Astrocyte (in vitro differentiated cells and primary cell): ENCODE measurements around the gene KCNA5. TPM values are rescaled to one million over a fixed set of nuclear protein-coding genes. Genes with fewer than 3 reads are reported as not detected.

Source experiments
- DNase-seq: peaks from one replicate; pipeline ENCODE4 v3.0.0-alpha.2; 2010; ENCODE audit warnings: low read depth
- FAIRE-seq: peaks from 2 replicates; lab custom pipeline; 2011; peaks lifted over from hg19 to GRCh38; lab: Jason Lieb, UNC
- H2AFZ ChIP-seq: 2 replicates; pipeline ENCODE4 v1.6.0; 2012; ENCODE audit warnings: low read depth, low read length, inconsistent platforms
- H3K27ac ChIP-seq: 2 replicates; pipeline ENCODE4 v1.5.1; 2011; ENCODE audit warnings: low read depth, low read length, inconsistent platforms
- H3K27me3 ChIP-seq: 2 replicates; pipeline ENCODE4 v1.6.0; 2011; ENCODE audit warnings: low read length, inconsistent platforms; ENCODE audit not compliant: insufficient read depth
- H3K36me3 ChIP-seq: 2 replicates; pipeline ENCODE4 v1.5.1; 2011; ENCODE audit warnings: low read length, inconsistent platforms; ENCODE audit not compliant: insufficient read depth
- H3K4me1 ChIP-seq: 2 replicates; pipeline ENCODE4 v1.5.1; 2011; ENCODE audit warnings: low read length, inconsistent platforms; ENCODE audit not compliant: insufficient read depth
- H3K4me2 ChIP-seq: 2 replicates; pipeline ENCODE4 v1.6.0; 2012; ENCODE audit warnings: low read length, inconsistent platforms
- H3K4me3 ChIP-seq: 2 replicates; pipeline ENCODE4 v1.5.1; 2011; ENCODE audit warnings: low read depth, mild to moderate bottlenecking, low read length, inconsistent platforms; ENCODE audit not compliant: insufficient read depth
- H3K79me2 ChIP-seq: 2 replicates; pipeline ENCODE4 v1.6.0; 2012; ENCODE audit warnings: mild to moderate bottlenecking, low read length, inconsistent platforms; ENCODE audit not compliant: insufficient read depth
- H3K9ac ChIP-seq: 2 replicates; pipeline ENCODE4 v1.6.0; 2012; ENCODE audit warnings: mild to moderate bottlenecking, low read length, inconsistent platforms
- H3K9me3 ChIP-seq: 2 replicates; pipeline ENCODE4 v1.5.1; 2012; ENCODE audit warnings: low read depth, mild to moderate bottlenecking, low read length, inconsistent platforms; ENCODE audit not compliant: insufficient read depth
- H4K20me1 ChIP-seq: 2 replicates; pipeline ENCODE4 v1.6.0; 2012; ENCODE audit warnings: low read length, inconsistent platforms; ENCODE audit not compliant: insufficient read depth
- H3K27ac Mint-ChIP-seq: one replicate; pipeline ENCODE4 v1.8.0; 2021; ENCODE audit warnings: mild to moderate bottlenecking, mixed read lengths; ENCODE audit not compliant: unreplicated experiment
- H3K27me3 Mint-ChIP-seq: one replicate; pipeline ENCODE4 v1.8.0; 2021; ENCODE audit warnings: low read depth, mixed read lengths; ENCODE audit not compliant: unreplicated experiment
- H3K36me3 Mint-ChIP-seq: one replicate; pipeline ENCODE4 v1.8.0; 2021; ENCODE audit warnings: low read depth, mixed read lengths; ENCODE audit not compliant: unreplicated experiment
- H3K4me1 Mint-ChIP-seq: one replicate; pipeline ENCODE4 v1.8.0; 2021; ENCODE audit warnings: low read depth, mixed read lengths; ENCODE audit not compliant: unreplicated experiment
- H3K4me3 Mint-ChIP-seq: one replicate; pipeline ENCODE4 v1.8.0; 2021; ENCODE audit warnings: mild to moderate bottlenecking, moderate library complexity, mixed read lengths; ENCODE audit not compliant: unreplicated experiment
- H3K9me3 Mint-ChIP-seq: one replicate; pipeline ENCODE4 v1.8.0; 2021; ENCODE audit warnings: mild to moderate bottlenecking, mixed read lengths; ENCODE audit not compliant: unreplicated experiment
- EZH2 ChIP-seq: IDR thresholded peaks from 2 replicates; pipeline ENCODE4 v1.6.1; 2012; ENCODE audit warnings: mild to moderate bottlenecking, low read length, inconsistent platforms; ENCODE audit not compliant: insufficient read depth
- total RNA-seq: library from RNA; stranded (reverse); gene quantifications from 2 replicates; pipeline ENCODE4 v1.2.1, GENCODE V29; 2021
- TF ChIP-seq, protein P1 (sequence below): IDR thresholded peaks from 2 replicates; pipeline ENCODE4 v1.5.1; 2011; ENCODE audit warnings: low read depth, mild to moderate bottlenecking, inconsistent platforms, low read length, moderate library complexity; ENCODE audit not compliant: insufficient read depth

Gene KCNA5
- total RNA-seq, 1 donor from 2014 or later, result not detected

DNA sequence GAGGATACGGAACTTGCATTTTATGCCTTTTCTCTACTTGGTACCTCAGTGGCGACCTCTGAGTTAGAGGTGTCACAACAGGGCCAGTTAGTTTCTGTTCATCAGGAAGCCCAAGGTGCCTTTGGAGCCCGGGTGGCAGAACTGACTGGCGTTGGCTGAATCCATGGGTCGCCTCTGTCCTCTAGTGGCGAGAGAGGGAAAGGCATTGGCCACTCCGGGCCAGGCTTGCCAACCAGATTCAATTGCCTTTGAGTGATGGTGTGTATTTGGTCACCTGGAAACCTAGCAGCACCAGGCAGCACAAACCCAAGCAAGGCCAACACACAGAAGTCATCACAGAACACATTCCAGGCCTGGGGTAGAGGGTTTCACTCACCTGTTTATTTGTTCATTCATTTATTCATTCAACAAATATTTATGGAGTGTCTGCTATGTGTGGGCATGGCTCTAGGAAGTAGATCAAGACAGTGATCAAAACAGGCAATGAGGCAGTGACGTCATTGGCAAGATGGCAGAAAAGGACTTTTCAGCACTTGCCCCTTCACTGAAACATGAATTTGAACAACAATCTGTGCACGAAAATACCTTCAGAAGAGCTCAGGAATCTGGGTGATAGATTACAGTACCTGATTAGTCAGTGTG is 40.5 kb upstream of the KCNA5 start:
- H3K4me3 Mint-ChIP-seq, result no peak overlapping the region
- no peaks in the 10 kb centered on the region for H3K36me3 Mint-ChIP-seq
- H3K9ac ChIP-seq, result no peak overlapping the region
- no peaks in the 10 kb centered on the region for H3K79me2 ChIP-seq
- H3K27ac Mint-ChIP-seq, result no peak overlapping the region
- FAIRE-seq (peak; percentile 13), DNase-seq (peak; percentile 12)
- peaks cover 4% of the 10 kb centered on the region for H3K4me1 ChIP-seq
- no peaks in the 10 kb centered on the region for H3K9me3 ChIP-seq
- H3K4me2 ChIP-seq, result no peak overlapping the region
- H3K9me3 Mint-ChIP-seq, result no peaks in the 10 kb centered on the region
- peaks cover 2% of the 10 kb centered on the region for H3K4me1 Mint-ChIP-seq
- H3K27me3 ChIP-seq, result no peaks in the 10 kb centered on the region
- TF ChIP-seq EZH2, result no peak
- TF ChIP-seq, protein P1, sequence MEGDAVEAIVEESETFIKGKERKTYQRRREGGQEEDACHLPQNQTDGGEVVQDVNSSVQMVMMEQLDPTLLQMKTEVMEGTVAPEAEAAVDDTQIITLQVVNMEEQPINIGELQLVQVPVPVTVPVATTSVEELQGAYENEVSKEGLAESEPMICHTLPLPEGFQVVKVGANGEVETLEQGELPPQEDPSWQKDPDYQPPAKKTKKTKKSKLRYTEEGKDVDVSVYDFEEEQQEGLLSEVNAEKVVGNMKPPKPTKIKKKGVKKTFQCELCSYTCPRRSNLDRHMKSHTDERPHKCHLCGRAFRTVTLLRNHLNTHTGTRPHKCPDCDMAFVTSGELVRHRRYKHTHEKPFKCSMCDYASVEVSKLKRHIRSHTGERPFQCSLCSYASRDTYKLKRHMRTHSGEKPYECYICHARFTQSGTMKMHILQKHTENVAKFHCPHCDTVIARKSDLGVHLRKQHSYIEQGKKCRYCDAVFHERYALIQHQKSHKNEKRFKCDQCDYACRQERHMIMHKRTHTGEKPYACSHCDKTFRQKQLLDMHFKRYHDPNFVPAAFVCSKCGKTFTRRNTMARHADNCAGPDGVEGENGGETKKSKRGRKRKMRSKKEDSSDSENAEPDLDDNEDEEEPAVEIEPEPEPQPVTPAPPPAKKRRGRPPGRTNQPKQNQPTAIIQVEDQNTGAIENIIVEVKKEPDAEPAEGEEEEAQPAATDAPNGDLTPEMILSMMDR, result peak; percentile 98
- H3K36me3 ChIP-seq, result no peaks in the 10 kb centered on the region
- peaks cover 34% of the 10 kb centered on the region for H3K27me3 Mint-ChIP-seq
- H2AFZ ChIP-seq, result no peak overlapping the region
- no peak overlapping the region for H3K4me3 ChIP-seq
- H3K27ac ChIP-seq, result no peak overlapping the region
- H4K20me1 ChIP-seq, result no peaks in the 10 kb centered on the region

DNA sequence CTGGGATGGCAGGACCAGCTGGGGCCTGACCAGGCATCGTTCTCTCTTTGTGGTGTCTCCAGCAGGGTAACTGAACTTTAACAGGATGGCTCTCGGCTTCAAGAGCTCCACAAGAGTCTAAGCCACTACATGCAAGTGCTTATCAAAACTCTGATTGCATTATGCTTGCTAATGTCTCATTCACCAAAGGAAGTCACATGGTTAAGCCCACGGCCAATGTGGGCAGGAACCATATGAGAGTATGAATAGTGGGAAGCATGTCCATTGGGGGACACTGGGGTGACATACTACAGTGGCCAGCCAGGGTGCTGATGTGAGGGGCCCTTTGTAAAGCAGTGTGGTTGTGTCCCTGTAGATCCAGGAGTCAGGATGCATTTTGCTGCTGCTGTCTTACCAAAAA is 35.0 kb upstream of the KCNA5 start:
- Mint-ChIP-seq H3K36me3 (no peaks in the 10 kb centered on the region), H3K4me1 (peaks cover 7% of the 10 kb centered on the region), H3K9me3 (no peaks in the 10 kb centered on the region), H3K4me3 (no peak overlapping the region), H3K27me3 (peaks cover 24% of the 10 kb centered on the region), H3K27ac (no peak overlapping the region)
- no peaks in the 10 kb centered on the region for H3K36me3 ChIP-seq
- H3K27ac ChIP-seq, result no peak overlapping the region
- no peaks in the 10 kb centered on the region for H4K20me1 ChIP-seq
- no peaks in the 10 kb centered on the region for H3K79me2 ChIP-seq
- TF ChIP-seq, protein P1, result no peak
- no peak for TF ChIP-seq EZH2
- no peaks in the 10 kb centered on the region for H3K9me3 ChIP-seq
- no peak overlapping the region for H3K4me2 ChIP-seq
- H3K27me3 ChIP-seq, result no peaks in the 10 kb centered on the region
- DNase-seq (no peak), FAIRE-seq (no peak)
- H2AFZ ChIP-seq, result no peak overlapping the region
- H3K4me3 ChIP-seq, result no peak overlapping the region
- H3K9ac ChIP-seq, result no peak overlapping the region
- H3K4me1 ChIP-seq, result no peaks in the 10 kb centered on the region

DNA sequence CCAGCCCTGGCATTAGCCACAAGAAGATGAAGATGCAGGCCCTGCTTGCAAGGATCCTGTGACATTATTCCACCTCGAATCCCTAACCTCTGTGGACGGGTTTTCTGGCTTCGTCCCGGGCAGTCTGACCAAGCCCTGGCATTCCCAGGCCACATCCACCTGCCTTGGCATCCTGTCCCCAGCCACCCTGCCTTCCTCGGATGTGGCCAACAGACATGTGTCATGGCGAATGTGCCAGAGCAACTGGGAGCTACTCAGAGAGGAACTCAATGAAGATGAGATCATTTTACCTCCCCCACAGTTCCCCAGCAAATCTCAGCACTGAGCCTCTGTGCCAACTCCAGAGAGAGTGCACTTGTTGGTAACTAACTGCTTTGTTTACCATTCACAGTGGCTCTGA is 33.5 kb upstream of the KCNA5 start:
- no peaks in the 10 kb centered on the region for H3K9me3 Mint-ChIP-seq
- Histone ChIP-seq H4K20me1 (no peaks in the 10 kb centered on the region), H3K27me3 (no peaks in the 10 kb centered on the region), H3K4me1 (no peaks in the 10 kb centered on the region), H3K79me2 (no peaks in the 10 kb centered on the region), H3K4me2 (no peak overlapping the region), H3K9me3 (no peaks in the 10 kb centered on the region), H2AFZ (no peak overlapping the region), H3K4me3 (no peak overlapping the region), H3K36me3 (no peaks in the 10 kb centered on the region), H3K9ac (no peak overlapping the region), H3K27ac (no peak overlapping the region)
- peaks cover 25% of the 10 kb centered on the region for H3K27me3 Mint-ChIP-seq
- no peak overlapping the region for H3K27ac Mint-ChIP-seq
- DNase-seq, result no peak
- H3K4me1 Mint-ChIP-seq, result peaks cover 9% of the 10 kb centered on the region
- H3K36me3 Mint-ChIP-seq, result no peaks in the 10 kb centered on the region
- FAIRE-seq, result no peak
- TF ChIP-seq, protein P1, result no peak
- no peak for TF ChIP-seq EZH2
- H3K4me3 Mint-ChIP-seq, result no peak overlapping the region
